GM19438 (cell line): ENCODE data around the gene FGFRL1.

ENCODE experiments used
- ATAC-seq: cut with Tn5 transposase; IDR thresholded peaks from one replicate; pipeline ENCODE4 v1.9.1; 2021; ENCODE audit warnings: low read depth; ENCODE audit not compliant: unreplicated experiment

The FGFRL1 gene

DNA sequence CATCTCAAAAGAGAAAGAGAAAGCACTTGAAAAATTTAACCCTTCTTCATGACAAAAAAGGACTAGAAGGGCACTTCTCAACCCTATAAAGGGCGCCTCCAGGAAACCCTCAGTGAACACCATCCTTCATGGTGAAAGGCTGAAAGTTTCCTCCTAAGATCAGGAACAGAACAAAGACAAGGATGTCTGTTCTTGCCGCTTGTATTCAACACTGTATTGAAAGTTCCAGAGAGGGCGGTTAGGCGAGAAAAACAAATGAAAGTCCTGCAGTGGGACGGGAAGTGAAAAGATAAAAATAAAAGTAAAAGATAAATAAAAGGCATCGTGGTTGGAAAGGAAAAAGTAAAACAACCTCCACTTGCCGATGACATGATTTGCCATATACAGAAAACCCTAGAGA lies 51.0 kb downstream of the FGFRL1 start:
- no peak for ATAC-seq

- no peak for ATAC-seq
These were observed 54.3 kb downstream of the FGFRL1 start for GRCh38 chr4:1065732-1066131.

DNA sequence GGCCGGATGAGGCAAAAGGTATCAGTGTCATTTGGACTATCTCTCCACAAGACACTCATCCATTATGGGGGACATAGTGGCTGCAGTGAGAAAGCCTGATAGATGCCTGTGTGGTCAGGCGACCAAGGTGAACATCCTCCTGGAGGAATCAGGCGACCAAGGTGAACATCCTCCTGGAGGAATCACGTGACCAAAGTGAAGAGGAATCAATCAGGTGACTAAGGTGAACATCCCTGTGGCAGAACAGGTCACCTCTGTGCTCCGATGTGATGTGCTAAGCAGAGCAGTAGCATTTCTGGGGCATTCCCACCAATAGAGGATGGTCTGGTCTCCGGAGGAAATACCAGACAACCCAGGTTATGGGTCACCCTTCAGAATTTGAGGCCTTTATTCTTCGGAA lies 58.0 kb downstream of the FGFRL1 start:
- ATAC-seq, result no peak

GRCh38 chr4:1072830-1073446 lies 61.5 kb downstream of the FGFRL1 start:
- no peak for ATAC-seq

DNA sequence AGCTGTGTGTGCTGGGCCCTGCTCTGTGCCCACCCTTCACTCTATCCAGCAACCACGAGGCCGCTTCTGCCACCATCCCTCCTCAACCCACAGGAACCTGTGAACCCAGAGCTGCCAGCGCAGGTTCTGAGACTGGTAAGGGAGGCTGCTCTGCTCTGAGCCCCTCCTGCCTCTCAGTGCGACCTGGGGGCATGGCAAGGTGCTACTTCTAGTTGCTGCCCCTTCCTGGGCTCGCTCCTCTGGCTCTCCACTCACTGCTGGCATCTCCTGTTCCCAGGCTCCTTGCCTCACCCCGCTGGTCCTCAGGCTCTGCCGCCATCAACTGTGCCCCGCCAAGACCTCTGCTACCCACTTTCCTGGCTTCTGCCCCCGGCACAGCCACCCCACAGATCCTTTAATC lies 62.7 kb downstream of the FGFRL1 start:
- ATAC-seq, result no peak

- no peak for ATAC-seq
These were observed 63.8 kb downstream of the FGFRL1 start for GRCh38 chr4:1075225-1075624.

GRCh38 chr4:1075809-1076699 lies 64.6 kb downstream of the FGFRL1 start:
- ATAC-seq, result no peak
